ENCODE results near the gene CTTNBP2NL. TPM values are rescaled to one million over a fixed set of nuclear protein-coding genes. Genes with fewer than 3 reads are reported as not detected.

The CTTNBP2NL gene
- total RNA-seq, 1 experiment from 2014 or later = 38.8 TPM

- Histone ChIP-seq H3K4ac (ENCODE audit: low read depth, low read length) (no peak overlapping the region), H3K56ac (ENCODE audit: insufficient read length, low read depth, low read length) (no peak overlapping the region), H3K27me3 (ENCODE audit: insufficient read depth, low read length) (no peaks in the 10 kb centered on the region; the same call in 1 of the 2 replicates), H2BK15ac (ENCODE audit: low read depth, low read length) (no peak overlapping the region), H3K14ac (ENCODE audit: insufficient read depth, low read length) (no peak overlapping the region), H3K9me3 (ENCODE audit: control insufficient read depth, low read depth, low read length) (no peaks in the 10 kb centered on the region), H3K23ac (ENCODE audit: insufficient read length, low read depth, low read length) (no peak overlapping the region), H2AK5ac (ENCODE audit: insufficient read length, low read length) (no peak overlapping the region), H3K4me1 (ENCODE audit: insufficient read depth, low read length) (no peaks in the 10 kb centered on the region), H3K9ac (ENCODE audit: extremely low read depth, insufficient read length, low read length) (no peak overlapping the region), H2BK12ac (ENCODE audit: insufficient read length, low read depth, low read length) (no peak overlapping the region), H2AFZ (ENCODE audit: low read length) (no peak overlapping the region), H3K18ac (ENCODE audit: insufficient read length, low read depth, low read length) (no peak overlapping the region), H4K8ac (replicated peaks; ENCODE audit: insufficient read length, low read depth, low read length) (no peak overlapping the region), H2BK120ac (ENCODE audit: low read depth, low read length, poor library complexity, severe bottlenecking) (no peak overlapping the region), H3K79me2 (ENCODE audit: insufficient read depth, low read length) (no peaks in the 10 kb centered on the region), H3T11ph (ENCODE audit: low read length) (no peak overlapping the region), H4K5ac (ENCODE audit: insufficient read length, low read depth, low read length) (no peak overlapping the region), H2BK5ac (ENCODE audit: insufficient read length, low read length) (no peak overlapping the region), H4K91ac (ENCODE audit: insufficient read length, low read depth, low read length) (no peak overlapping the region), H3K23me2 (ENCODE audit: insufficient read length, low read depth, low read length, poor library complexity, severe bottlenecking) (no peaks in the 10 kb centered on the region), H3K79me1 (ENCODE audit: insufficient read depth, low read depth, low read length, poor library complexity, severe bottlenecking) (no peaks in the 10 kb centered on the region), H3K4me2 (ENCODE audit: insufficient read depth, insufficient read length, low read length) (no peak overlapping the region), H3K27ac (ENCODE audit: insufficient read length, low read depth, low read length) (no peak overlapping the region), H2BK20ac (ENCODE audit: low read depth, low read length, poor library complexity, severe bottlenecking) (no peak overlapping the region), H4K20me1 (ENCODE audit: control insufficient read depth, insufficient read depth, insufficient read length) (no peaks in the 10 kb centered on the region)
- Mint-ChIP-seq H3K4me1 (peaks cover 29 to 41% of the 10 kb centered on the region in 2 experiments), H3K36me3 (ENCODE audit: insufficient read depth in 1 of 3, low read depth in 3 of 3) (peaks cover 14 to 34% (median 24%) of the 10 kb centered on the region in 3 experiments), H3K4me3 (no peak overlapping the region), H3K27ac (peak overlapping the region in 1 of 3 experiments; percentile 86; a peak in 2 of 7 replicates), H3K27me3 (ENCODE audit: low read depth) (peaks cover 4% of the 10 kb centered on the region), H3K9me3 (no peaks in the 10 kb centered on the region)
- no peak for TF ChIP-seq CTCF (conservative IDR thresholded peaks at IDR 0.05)
- DNase-seq = no peak
- WGBS (ENCODE audit: extremely low coverage, insufficient read length, low lambda C conversion rate) = no CpG with 5 or more reads among the region's 2 CpGs
Observed at GRCh38 chr1:112460615-112461014, 64.6 kb downstream of the CTTNBP2NL start.
